Right lobe of liver (tissue), 6 donors: ENCODE measurements around the gene SOX15. TPM values are rescaled to one million over a fixed set of nuclear protein-coding genes. Genes with fewer than 3 reads are reported as not detected.

ENCODE experiments used
- ATAC-seq, 4 donors: fragments of 200-7000 bp; cut with Tn5 transposase; one replicate each; pipeline ENCODE4 v1.9.1; 2020; ENCODE audit warnings: mild to moderate bottlenecking in 4 of 4, moderate library complexity in 4 of 4
- DNase-seq, 3 donors: peaks; one replicate each; pipeline ENCODE4 v3.0.0-alpha.2; 2020
- H3K27ac ChIP-seq, 3 donors: fragments of 200-600 bp; one replicate each; pipeline ENCODE4 v1.8.0; 2022
- H3K27me3 ChIP-seq, 2 donors: fragments of 200-600 bp; one replicate each; pipeline ENCODE4 v1.8.0; 2022
- H3K36me3 ChIP-seq, 4 donors: fragments of 200-600 bp; sonication (generic) in 1 of 4; one replicate each; pipeline versions ENCODE4 v1.5.1 to v1.8.0; 2017 to 2022; ENCODE audit warnings: control low read depth in 1 of 4
- H3K4me1 ChIP-seq, 4 donors: fragments of 200-600 bp; sonication (generic) in 1 of 4; one replicate each; pipeline versions ENCODE4 v1.5.1 to v1.8.0; 2017 to 2022; ENCODE audit warnings: control low read depth in 1 of 4
- H3K4me3 ChIP-seq, 3 donors: fragments of 200-600 bp; one replicate each; pipeline ENCODE4 v1.8.0; 2022
- H3K9me3 ChIP-seq, 4 donors: fragments of 200-600 bp; sonication (generic) in 1 of 4; one replicate each; pipeline versions ENCODE4 v1.5.1 to v1.8.0; 2017 to 2022; ENCODE audit warnings: control low read depth in 1 of 4
- POLR2A ChIP-seq: fragments of 450-650 bp; IDR thresholded peaks from one replicate; pipeline ENCODE4 v1.6.1; 2017; ENCODE audit warnings: antibody characterized with exemption, mild to moderate bottlenecking
- WGBS: methylation state at CpG from one replicate; pipeline ENCODE4 v1.1.6; 2018; ENCODE audit warnings: low coverage, low lambda C conversion rate; ENCODE audit not compliant: insufficient coverage; ENCODE audit errors: missing lambda C conversion rate; 5-methylcytosine and 5-hydroxymethylcytosine counted together
- intact Hi-C, 2 donors: fragments of 100-400 bp; cut with DNase I; formaldehyde crosslinking; loops; one replicate each; pipeline versions ENCODE4 v1.11.2 to v1.14.1; 2022
- long read RNA-seq: library from polyadenylated mRNA; unstranded; transcript quantifications from one replicate; pipeline ENCODE4 v2.0.0, GENCODE V29; 2019
- total RNA-seq, 6 experiments: library from RNA; depleted of rRNA in 2 of 6; stranded (reverse); fragments of >200 nt in 2 of 6; fragmentation: NEBNext Ultra II Directional in 3 of 6; extraction: Animal tissue kit (Norgen Biotek cat#: 25700) in 3 of 6; gene quantifications; one replicate each; pipeline versions ENCODE4 v1.1.0 to v1.2.4, GENCODE V29; 2016 to 2023
- TF ChIP-seq, protein P1 (sequence below), 4 donors: fragments of 200-600 bp in 3 of 4; fragments of 450-650 bp in 1 of 4; IDR thresholded peaks; one replicate each; pipeline versions ENCODE4 v1.5.1 to v1.8.0; 2016 to 2022; ENCODE audit warnings: antibody characterized with exemption in 4 of 4, mild to moderate bottlenecking in 2 of 4
- donor health status: DM: no; HTN: yes; CAD: no.
- donor health status: DM: no; HTN: no; CAD: no.
- donor health status: DM: no; HTN: no; CAD: no.
- donor health status: DM: no; HTN: yes; CAD: no.
- donor health status: DM: no; HTN: yes; CAD: no.

SOX15 gene
- total RNA-seq, result not detected
- long read RNA-seq, result 0 reads

GRCh38 chr17:7589891-7590691, at the start of gene SOX15:
SOX15 (minus strand) TSS chr17:7590094; CDS start chr17:7589676, 418 bp downstream.
- no peak for TF ChIP-seq POLR2A
- TF ChIP-seq, protein P1, sequence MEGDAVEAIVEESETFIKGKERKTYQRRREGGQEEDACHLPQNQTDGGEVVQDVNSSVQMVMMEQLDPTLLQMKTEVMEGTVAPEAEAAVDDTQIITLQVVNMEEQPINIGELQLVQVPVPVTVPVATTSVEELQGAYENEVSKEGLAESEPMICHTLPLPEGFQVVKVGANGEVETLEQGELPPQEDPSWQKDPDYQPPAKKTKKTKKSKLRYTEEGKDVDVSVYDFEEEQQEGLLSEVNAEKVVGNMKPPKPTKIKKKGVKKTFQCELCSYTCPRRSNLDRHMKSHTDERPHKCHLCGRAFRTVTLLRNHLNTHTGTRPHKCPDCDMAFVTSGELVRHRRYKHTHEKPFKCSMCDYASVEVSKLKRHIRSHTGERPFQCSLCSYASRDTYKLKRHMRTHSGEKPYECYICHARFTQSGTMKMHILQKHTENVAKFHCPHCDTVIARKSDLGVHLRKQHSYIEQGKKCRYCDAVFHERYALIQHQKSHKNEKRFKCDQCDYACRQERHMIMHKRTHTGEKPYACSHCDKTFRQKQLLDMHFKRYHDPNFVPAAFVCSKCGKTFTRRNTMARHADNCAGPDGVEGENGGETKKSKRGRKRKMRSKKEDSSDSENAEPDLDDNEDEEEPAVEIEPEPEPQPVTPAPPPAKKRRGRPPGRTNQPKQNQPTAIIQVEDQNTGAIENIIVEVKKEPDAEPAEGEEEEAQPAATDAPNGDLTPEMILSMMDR (IDR thresholded peaks at IDR 0.05), result no peak
- H3K36me3 ChIP-seq, result peaks cover 4 to 48% (median 19%) of the 10 kb centered on the region in 4 donors
- DNase-seq, result no peak
- peak within 1 kb of the TSS in 1 of 3 donors; percentile 4 for H3K4me3 ChIP-seq
- H3K4me1 ChIP-seq, result peaks cover 0 to under 1% (median under 1%) of the 10 kb centered on the region in 4 donors
- H3K27ac ChIP-seq, result no peak within 1 kb of the TSS
- peak in 1 of 4 donors; percentile 6 for ATAC-seq
- no peaks in the 10 kb centered on the region for H3K9me3 ChIP-seq
- intact Hi-C loops, result loop anchor here in 1 of 2 donors (10.0 kb wide), 1 partner anchor 85 kb away; no protein-coding TSS in a partner anchor
- WGBS, result 33% methylated on average over 2 of the region's 24 CpGs
- H3K27me3 ChIP-seq, result no peaks in the 10 kb centered on the region

DNA sequence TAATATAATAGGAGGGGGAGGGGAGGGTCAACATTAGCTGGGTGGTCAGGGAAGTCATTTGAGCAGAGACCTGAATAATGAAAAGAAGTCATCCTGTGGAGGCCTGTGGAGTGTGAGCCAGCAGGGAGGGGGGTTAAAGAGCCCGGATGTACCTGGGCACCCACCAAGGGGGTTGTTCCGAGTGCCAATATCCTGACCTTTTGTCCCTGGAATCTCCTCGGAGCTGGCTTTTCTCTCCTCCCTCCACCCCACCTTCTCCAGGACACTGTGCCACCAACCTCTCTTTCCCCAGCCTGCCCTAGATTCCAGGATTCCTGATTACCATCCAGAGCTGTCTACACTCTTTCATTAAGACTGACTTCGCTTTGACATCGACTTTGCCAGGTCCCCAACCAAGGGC, 46.3 kb upstream of the SOX15 start:
- Histone ChIP-seq H3K27me3 (no peaks in the 10 kb centered on the region), H3K36me3 (no peaks in the 10 kb centered on the region), H3K4me3 (no peak overlapping the region), H3K9me3 (no peaks in the 10 kb centered on the region), H3K4me1 (peaks cover 0 to 23% (median 8%) of the 10 kb centered on the region in 4 donors), H3K27ac (no peak overlapping the region)
- 59% methylated on average over 5 of the region's 5 CpGs for WGBS
- TF ChIP-seq, protein P1 (IDR thresholded peaks at IDR 0.05), result no peak
- no peak for TF ChIP-seq POLR2A
- ATAC-seq (no peak), DNase-seq (no peak)
- intact Hi-C loops, result loop anchor here (10.0 kb wide), 1 partner anchor 49 kb away; the partner anchor contains the start of genes TP53 (in 2 of the 2) and WRAP53 (in 2 of the 2)

DNA sequence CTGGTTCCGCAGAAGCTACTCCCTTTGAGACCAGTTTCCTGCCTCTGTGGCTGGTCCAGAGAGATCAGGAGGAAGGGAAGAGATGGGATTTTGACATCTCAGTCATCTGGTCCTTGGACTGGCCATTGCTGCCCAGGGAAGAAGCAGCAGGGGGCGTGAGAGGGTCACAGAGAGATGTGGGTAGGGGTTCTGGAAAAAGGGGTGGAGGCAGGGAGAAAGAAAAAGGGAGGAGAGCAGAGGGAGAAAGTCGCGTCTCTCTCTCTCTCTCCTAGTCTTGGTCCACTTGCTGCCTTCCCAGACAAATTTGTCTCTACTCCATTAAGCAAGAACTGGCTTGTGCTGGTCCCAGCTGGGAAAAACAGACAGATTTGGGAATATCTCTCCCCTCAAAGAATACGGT, 44.5 kb upstream of the SOX15 start:
- peaks cover 0 to 41% (median 16%) of the 10 kb centered on the region in 4 donors for H3K4me1 ChIP-seq
- WGBS, result 17% methylated on average over 3 of the region's 5 CpGs
- ATAC-seq (peak in 1 of 4 donors; percentile 9), DNase-seq (peak in 1 of 3 donors; percentile 53)
- H3K9me3 ChIP-seq, result no peaks in the 10 kb centered on the region
- H3K36me3 ChIP-seq, result no peaks in the 10 kb centered on the region
- intact Hi-C loops, result loop anchor here (10.0 kb wide), 1 partner anchor 50 kb away; the partner anchor contains the start of genes TP53 (in 2 of the 2) and WRAP53 (in 2 of the 2)
- H3K4me3 ChIP-seq, result no peak overlapping the region
- H3K27ac ChIP-seq, result no peak overlapping the region
- H3K27me3 ChIP-seq, result no peaks in the 10 kb centered on the region
- no peak for TF ChIP-seq POLR2A
- TF ChIP-seq, protein P1 (IDR thresholded peaks at IDR 0.05), result peak; percentile 20 to 48 (median 43)

DNA sequence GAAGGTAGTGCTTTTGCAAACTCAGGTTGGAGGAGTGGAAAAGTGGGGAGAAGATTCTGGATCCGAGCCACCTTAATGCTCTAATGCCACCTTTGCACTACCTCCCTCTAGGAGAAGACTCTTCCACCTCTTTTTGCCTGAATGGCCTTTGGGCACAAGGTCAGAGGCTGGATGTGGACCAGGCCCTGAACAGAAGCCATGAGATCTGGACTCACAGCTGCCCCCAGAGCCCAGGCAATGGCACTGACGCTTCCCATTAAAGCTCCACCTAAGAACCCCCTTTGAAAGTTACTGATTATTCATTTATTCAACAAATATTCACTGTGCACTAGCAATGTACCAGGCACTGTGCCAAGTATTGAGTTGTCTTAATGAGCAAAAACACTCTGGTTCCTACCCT, 43.2 kb upstream of the SOX15 start:
- Histone ChIP-seq H3K9me3 (no peaks in the 10 kb centered on the region), H3K36me3 (no peaks in the 10 kb centered on the region), H3K27ac (peak overlapping the region in 2 of 3 donors; percentile 77), H3K27me3 (no peaks in the 10 kb centered on the region), H3K4me1 (peaks cover 0 to 46% (median 18%) of the 10 kb centered on the region in 4 donors), H3K4me3 (no peak overlapping the region)
- intact Hi-C loops, result loop anchor here (10.0 kb wide), 1 partner anchor 52 kb away; the partner anchor contains the start of genes TP53 (in 2 of the 2) and WRAP53 (in 2 of the 2)
- 25% methylated on average over 2 of the region's 2 CpGs for WGBS
- peak; percentile 53 to 66 (median 60) for ATAC-seq
- peak; percentile 51 to 79 (median 78) for DNase-seq
- TF ChIP-seq POLR2A, result no peak
- TF ChIP-seq, protein P1 (IDR thresholded peaks at IDR 0.05), result peak in 3 of 4 donors; percentile 25 to 32 (median 30)
